NCI-H146 treated with DMSO at 0.1 percent for 48 hours (cell line): ENCODE data around the gene KARS1.
"Not testable (repeated sequence)": the region's sequence is repeated elsewhere in the genome, so short reads cannot be mapped to it uniquely, and the experiment has no call there.

ENCODE experiments used
- DNase-seq: peaks from one replicate; lab custom pipeline; 2025; ENCODE audit not compliant: unreplicated experiment; lab: John Stamatoyannopoulos, UW

KARS1 gene

DNA sequence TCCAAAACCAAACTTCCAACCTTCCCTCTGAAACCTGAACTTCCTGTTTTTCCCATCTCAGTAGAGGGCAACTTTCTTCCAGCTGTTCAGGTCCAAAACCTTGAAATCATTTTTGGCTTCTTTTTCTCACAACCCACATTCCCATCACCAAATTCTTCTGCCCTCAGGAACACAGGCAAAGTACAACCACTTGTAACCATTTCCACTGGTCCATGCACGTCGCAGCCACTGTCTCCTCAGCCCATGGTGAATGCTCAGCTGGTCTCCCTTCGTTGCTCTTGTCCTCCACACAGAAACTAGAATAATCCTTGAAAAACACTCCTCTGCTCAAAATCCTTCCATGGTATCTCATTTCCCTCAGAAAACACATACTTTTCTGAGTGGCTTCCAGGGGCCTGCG is 20.7 kb downstream of the KARS1 start:
- no peak for DNase-seq

DNA sequence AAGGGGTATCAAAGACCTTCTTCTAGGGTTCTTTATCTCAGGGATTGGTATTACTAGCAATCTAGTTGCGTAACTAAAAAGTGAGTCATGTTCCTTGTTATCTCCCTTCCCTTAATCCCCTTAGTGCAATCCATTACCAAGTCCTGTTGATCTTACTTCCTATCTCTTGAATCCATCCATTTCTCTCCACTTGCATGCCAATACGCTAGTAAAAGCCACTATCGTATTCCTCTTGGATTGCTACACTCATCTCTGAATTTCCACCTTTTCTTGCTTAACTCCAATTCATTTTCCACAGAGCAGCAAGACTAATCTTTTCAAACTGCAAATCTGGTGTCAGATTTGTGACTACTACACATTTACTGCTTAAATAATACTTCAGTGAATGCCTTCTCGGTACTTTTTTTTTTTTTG is 22.5 kb downstream of the KARS1 start:
- no peak for DNase-seq

DNA sequence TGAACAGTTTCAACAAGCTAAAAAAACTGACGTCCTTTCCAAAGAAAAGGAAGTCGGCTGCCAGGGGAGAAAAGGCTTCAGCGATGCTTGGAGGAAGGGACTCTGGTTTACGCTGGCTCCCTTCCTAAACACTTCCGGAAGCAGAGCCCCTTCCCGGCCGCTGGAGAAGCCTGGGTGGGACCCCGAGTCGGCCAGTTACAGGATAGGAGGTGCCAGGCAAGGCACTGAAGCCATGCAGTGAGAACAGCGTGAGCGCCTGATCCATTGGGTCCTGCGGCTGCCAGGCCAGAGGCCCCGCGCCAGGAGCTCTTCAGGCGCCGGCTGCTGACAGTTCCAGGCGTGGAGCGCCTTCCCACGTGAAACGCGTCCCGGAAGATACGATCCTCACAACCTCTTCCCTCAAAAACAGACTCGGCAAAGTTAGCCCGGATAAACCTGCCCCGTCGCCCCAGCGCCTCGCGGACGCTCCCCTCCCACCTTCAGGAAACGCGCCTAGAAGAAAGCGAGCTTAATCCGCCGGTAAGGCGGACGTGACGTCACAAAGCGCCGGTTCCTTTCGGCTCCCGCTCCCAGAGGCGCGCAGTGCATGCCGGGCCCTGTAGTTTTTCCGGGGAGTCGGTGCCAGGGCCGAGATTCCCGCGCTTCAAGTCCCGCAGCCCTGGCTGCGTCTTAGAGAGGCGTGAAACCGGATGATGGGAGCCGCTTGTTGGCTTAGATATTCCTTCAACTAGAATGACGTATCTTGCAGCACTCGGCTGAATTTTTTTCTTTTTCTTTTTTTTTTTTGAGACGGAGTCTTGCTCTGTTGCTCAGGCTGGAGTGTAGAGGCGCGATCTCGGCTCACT is 24.5 kb downstream of the KARS1 start, which contains the start of gene ADAT1:
Gene ADAT1, minus strand, starts transcription at position 521 of the 845 bp plus-strand sequence. CDS start 2,482 bp downstream, outside the sequence.
- peak; percentile 78 for DNase-seq

DNA sequence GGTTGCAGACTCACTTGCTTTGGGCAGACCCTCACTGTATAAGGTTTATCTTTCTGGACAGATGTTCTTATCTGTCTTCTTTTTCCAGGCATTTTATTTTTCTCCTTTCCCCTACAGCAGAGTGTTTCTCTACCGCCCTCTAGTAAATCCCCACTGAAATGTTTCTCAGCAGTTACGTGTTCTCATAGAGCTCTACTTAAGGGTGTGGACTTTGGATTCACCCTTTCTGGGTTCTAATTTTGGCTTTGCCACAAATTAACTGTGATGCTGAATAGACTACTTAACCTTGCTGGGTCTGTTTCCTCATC is 26.3 kb downstream of the KARS1 start:
- DNase-seq = no peak

DNA sequence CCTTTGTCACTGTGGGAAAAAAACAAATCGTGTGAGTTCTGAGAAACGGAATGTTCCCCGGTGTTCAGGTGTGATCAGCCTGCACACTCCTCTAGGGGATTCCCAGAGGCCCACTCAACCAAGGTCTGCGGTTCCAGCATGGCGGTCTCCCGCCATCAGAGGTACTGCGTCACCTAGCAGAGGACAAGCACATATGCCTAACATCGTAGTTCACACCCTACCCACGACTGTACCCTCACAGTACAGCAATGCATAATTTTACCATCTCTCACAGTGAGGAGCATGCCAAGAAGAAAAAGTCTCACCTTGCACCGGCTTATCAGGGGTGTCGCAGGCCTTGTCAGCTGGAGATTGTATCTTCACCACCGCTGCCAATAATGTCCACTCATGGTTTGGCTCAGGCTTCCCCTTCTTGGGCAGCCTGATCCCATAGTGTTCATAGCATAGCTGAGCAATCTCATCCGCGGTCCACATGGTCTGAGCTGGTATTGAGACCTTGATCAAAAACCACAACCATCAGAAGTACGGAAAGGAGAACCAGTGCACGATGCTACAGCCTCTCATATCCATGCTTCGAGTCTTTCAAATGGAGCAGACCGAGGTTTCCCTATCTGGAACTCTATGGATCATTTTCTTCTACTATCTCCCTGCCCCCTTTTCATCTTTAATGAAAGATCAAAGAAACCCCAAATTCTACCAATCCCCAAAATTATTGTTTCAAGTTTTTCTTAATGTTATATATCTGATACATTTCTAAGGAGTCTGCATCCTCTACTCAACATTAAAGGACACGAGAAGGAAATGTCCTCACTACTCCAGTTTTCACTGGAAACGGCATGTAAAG is 26.9 kb downstream of the KARS1 start:
- no peak for DNase-seq

DNA sequence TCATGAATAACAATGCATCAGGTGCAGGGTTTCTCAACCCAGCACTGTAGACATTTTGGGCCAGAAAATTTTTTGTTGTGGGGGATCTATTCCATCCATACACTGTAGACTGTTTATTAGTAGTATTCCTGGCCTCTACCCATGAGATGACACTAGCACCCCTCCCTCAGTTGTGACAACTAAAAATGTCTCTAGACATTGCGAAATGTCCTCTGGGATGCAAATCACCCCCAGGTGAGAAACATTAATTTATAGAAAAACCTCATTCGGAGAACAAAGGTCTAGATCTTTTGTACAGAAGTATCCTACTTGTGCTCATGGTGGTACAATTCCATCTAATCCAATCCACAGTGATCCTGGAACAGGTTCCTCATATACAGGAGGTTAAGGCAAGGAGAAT is 28.7 kb downstream of the KARS1 start:
- no peak for DNase-seq

DNA sequence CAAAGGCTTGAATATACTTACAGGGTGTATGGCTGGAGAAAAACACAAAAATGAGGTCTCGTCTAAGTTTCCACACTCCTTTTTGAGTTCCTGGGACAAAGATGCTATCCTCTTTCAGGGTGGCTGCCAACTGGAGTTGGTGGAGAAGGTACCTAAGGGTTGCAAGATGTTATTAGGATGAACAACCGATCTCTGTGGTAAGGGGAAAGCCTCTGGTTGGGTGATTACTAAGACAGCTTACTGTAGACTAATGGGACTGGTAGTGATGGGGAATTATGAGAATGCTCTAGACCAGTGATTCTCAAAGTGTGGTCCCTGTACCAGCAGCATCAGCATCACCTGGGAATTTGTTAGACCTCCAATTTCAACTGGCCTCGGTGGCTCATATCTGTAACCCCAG is 30.3 kb downstream of the KARS1 start:
- no peak for DNase-seq

DNA sequence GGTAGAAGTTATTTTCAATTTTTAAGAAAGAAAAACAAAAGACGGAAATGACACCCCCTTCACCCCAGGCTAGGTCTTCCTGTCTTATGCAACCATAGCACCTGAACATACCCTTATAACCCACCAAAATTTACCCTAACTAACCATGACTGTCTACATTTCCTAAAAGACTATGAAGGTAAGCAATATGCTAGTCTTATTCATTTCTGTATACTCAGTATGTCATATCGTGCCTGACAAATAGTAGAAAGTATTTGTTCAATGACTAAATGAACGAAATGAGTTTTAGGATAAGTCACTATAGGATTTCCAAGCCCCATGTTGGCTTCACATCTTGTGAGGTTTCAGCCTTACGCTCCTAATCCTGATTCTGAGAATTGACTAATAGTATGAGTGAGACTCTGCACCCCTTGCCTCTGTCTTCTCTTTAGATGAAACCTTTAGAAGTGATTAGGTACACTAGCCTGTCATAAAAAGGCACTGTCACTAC is 30.9 kb downstream of the KARS1 start:
- no peak for DNase-seq

DNA sequence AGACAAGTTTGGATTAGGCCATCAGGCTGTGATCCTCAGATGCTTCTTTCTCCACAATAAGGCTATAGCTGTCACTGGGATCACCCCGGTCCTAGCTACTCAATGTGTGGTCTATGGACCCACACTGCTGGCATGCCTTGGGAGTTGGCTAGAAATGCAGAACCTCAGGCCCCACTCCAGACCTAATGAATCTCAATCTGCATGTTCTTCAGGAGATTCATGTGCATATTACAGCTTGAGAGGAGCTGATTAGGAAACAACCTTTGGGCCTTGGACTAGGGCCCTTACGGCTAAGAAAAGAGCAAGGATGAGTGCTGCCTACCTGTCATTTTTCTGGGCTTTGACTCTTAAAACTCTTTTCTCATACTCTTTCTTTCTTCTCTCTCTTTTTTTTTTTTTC is 31.8 kb downstream of the KARS1 start:
- no peak for DNase-seq

DNA sequence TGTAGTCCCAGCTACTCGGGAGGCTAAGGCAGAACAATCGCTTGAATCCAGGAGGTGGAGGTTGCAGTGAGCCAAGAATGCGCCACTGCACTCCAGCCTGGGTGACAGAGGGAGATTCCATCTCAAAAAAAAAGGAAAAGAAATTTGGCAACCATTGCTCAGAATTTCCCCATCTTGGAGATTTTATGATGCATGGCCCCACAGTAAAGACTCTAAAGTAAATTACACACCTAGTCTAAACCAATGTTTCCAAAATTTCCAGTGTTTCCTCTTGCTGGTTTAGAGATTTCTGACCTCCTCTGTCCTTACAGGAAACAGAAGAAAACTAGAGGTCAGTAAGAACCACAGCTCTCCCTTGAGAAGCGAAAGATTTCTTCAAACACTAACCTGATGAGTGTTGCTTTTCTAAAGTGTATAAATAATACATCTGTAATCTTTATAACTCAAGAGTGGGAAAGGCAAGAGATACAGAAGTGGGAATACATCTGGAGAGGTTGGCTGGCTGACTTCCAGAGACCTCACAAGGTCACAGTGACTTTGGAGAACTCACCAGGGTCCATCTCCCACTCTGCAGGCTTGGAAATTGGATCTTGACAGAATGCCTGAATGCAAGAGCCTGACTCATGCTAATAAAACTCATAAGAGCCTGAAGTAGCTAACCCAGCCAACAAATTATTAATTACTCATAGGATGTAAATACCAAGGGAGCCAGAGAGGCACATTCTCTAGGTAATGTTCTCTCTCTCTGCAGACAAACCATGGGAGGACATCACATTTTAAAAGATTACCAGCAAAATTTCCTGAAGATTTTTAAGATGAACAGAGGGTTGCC is 33.2 kb downstream of the KARS1 start:
- DNase-seq = no peak

DNA sequence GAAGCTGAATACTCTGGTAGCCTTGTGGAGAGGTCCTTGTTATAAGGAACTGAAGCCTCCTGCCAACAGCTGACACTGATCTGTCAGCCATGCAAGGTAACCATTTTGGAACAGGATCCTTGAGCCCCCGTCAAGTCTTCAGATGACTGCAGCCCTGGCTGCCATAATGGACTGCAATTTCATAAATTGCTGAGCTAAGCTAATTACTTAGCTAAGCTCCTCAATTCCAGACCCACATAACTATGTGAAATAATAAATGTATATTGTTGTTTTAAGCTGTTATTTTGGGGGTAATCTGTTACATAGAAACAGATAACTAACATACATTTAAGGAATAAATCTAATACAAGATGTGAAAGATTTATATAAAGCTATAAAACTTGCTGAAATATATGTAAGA is 41.0 kb downstream of the KARS1 start:
- no peak for DNase-seq

DNA sequence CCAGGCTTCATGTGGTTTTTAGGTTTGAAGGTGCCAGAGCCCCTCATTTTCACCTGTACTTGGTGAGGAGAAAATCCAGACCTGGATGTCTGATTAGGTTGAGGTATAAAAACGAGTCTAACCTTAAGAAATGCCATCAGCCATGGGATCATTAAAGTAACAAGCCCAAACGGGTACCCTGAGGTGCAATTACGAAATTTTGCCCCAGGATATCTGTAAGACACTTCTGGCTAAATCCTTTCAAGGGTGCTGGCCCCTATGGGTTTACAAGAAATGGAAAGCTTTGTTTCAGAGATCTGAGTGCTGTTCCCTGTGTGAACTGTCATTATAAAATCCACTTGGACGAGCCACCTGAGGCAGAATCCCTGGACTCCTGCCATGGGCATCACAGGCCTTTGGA is 44.2 kb downstream of the KARS1 start:
- DNase-seq = no peak

DNA sequence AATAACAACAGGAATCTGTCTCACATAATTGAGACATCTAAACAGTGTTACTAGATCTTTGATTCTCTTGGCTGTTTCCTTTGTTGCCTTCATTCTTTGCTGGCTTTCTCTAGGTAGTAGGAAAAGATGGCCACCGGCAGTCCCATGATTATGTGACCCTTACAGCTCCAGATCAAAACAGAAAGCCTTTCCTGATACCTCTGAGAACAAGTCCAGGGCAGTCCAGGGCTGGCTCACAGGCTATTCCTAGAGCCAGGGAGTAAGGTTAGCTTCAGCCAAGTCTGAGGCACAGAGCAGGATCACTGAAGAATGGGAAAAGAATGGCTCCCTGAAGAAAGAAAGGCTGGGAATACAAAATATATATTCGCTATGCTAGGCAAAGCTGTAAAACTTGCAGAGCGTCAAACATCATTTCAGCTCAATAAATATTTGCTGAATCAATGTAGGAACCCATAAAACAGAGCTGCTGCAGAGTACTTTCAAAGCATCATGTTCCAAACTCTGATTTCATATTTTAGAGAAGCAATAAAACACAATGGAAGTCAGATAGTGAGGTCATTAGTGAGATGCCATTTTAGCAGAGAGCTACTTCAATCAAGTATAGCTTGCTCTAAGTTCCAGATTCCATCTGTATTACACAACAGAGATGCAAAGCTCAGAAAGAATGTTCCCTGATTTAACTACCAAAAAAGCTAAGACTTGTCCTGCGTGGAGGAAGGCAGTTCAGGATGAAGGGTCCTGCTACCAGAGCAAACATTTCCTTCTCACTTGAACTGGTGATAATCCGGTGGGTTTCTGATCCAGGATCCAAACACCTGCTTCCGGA is 47.8 kb downstream of the KARS1 start:
- DNase-seq = no peak

DNA sequence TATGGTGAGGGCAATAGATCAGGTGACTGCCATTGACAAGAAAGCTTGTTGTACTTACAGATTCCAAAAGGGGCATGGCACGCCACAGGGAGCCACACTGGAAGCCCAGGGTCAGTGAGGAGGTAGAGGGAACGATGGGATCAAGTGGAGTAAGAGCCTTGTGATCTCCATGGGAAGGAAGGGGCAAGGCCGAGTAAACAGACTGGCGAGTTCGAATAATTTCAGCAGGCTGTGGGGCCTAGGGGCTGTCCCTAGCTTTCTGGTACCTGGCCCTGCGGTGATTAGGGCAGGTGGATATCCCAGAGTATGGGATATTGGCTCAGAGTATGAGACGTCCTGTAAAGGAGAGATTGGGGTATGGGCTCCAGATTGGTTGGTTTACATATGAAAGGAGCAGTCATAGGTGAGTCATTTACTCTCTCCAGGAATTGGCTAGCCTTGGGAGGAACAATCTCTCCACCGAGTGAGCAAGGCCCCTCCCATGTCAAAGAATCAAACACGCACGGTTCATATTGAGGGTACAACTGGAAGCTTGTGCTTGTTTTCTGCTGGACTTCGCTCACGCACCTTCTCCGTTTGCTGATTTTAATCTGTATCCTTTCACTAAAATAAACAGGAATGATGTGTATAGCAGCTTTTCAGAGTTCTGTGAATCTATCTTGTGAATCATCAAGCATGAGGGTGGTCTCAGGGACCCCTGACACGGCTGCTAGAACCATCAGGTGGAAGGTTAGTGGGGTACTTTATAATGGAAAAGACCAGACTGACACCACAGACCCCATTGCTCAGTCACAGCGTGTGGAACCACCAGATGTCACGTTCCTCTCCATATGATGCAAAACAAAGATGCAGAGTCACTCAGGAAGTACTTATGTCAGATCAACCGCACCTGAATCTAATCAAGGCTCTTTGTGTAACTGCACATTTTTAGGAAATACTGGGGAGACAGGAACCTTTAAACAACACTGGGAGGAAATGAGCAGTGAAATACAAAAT is 53.3 kb downstream of the KARS1 start:
- DNase-seq = no peak

DNA sequence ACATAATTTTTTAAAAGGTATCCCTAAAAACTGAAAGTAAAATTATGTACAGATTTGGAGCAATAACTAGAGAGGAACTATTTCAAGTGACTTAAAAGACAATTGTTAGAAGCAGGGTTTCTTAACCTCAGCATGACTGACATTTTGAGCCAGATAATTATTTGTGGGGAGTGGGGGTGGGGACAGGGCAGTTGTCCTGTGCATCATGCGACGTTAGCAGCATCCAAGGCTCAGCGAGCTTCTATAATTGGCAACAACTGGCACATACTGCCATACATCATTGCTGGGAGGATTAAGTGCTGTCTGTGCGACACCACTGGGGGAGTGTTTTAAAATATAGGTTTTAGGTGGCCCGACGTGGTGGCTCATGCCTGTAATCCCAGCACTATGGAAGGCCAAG is 54.2 kb downstream of the KARS1 start:
- no peak for DNase-seq

DNA sequence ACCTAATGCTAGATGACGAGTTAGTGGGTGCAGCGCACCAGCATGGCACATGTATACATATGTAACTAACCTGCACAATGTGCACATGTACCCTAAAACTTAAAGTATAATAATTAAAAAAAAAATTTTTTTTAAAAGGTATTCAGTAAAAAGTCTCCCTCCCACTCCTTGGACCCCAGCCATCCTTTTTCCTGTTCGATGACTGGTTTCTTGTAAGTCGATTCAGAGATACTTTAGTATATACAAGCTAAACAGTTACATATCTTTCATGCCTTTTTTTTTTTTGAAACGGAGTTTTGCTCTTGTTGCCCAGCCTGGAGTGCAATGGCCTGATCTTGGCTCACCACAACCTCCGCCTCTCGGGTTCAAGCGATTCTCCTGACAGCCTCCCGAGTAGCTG is 55.5 kb downstream of the KARS1 start:
- DNase-seq = not testable (repeated sequence)

DNA sequence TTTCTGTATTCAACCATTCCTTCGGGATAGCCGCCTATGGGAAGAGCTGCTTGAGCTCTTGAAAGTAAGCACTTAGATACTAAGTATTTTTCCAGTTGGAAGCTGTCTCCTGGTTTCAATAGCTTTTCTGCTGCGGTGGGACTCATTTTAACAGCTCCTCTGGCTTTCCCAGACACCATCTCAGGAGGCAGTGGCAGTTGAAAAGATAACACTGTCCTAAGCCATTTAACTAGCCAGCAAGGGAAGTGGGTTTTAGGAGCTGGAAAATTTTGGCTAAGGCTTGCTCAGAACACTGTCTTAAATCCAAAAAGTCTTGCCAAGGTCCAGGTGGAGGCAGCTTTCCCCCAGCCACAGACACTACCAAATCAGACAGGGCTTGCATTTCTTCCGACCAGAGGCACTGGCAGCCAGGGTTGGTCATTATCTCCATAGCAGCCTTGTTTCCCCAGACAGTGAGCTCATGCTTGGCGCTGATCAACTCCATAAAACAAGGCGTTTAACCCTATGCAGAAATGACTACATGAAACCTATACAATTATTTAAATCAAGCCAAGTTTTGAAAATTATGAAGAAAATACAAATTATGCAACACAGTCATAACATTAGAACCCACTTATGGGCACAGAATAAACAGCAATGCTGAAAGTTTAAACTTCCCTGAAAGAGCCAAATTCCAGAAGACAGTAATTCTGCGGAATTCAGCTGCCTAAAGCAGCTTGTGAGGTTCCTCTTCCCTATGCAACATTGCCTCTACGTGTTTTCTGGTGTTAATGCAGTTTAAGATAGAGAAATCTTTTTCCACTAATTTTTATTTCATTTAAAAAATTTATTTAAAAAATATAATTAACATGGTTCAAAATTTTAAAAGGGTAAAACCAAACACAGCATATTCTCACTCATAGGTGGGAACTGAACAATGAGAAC is 56.3 kb downstream of the KARS1 start:
- DNase-seq = no peak

DNA sequence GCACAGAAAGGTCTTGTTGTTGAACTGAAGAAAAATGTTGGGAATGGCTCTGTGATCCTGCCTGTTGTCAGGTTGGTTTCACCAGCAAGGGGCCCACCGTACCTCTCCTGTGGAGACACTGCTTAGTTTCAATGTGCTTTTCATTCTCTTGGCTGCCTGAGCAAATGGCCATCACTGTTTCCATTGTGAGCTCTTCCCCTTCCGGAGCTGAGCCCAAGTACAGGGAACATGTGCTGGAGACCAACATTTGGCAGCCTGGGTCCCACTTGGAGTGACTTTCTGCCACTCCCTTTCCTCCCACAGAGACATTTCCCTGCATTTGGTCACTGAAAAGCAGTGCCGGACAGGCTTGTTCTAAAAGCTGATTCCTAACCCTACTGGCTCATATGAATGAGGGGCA is 58.2 kb downstream of the KARS1 start:
- DNase-seq = no peak
